NCI-H526 treated with DMSO at 0.1 percent for 48 hours (cell line): ENCODE results near the gene CYP2W1.

Experiments
- DNase-seq: peaks from one replicate; lab custom pipeline; 2025; lab: John Stamatoyannopoulos, UW

The CYP2W1 gene

GRCh38 chr7:966291-967069 is 16.5 kb upstream of the CYP2W1 start:
- DNase-seq, result no peak

DNA sequence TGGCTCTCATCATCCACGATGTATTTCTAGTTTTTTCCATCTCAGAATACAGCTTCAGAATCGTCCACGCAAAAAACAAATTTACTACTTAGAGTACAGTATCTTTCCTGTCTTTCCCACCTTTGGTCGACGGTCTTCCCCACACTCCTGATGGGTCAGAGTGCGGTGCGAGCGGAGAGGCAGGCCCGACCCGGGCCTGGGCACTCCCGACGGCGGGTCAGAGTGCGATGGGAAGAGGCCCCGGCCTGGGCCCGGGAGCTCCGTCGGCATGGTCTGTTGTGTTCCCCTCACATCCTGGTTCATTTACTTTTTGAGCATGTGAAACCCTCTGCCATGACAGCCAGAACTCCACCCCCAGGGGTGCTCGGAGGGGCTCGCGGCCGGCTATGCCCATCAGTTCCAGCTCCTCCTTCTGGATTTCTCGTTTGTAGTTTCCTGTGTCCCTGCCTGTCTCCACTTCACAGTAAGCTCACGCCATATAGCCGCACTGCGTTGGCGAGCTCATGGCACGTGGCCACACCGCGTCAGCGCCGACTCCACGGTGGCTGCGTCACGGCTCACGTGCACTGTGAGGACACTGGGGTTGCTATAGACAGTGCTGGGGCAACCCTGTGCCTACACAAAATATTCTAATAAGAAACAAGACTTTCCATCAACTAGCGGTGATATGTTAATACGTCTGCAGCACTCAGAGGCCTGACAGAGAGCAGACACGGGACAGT is 15.5 kb upstream of the CYP2W1 start:
- no peak for DNase-seq

DNA sequence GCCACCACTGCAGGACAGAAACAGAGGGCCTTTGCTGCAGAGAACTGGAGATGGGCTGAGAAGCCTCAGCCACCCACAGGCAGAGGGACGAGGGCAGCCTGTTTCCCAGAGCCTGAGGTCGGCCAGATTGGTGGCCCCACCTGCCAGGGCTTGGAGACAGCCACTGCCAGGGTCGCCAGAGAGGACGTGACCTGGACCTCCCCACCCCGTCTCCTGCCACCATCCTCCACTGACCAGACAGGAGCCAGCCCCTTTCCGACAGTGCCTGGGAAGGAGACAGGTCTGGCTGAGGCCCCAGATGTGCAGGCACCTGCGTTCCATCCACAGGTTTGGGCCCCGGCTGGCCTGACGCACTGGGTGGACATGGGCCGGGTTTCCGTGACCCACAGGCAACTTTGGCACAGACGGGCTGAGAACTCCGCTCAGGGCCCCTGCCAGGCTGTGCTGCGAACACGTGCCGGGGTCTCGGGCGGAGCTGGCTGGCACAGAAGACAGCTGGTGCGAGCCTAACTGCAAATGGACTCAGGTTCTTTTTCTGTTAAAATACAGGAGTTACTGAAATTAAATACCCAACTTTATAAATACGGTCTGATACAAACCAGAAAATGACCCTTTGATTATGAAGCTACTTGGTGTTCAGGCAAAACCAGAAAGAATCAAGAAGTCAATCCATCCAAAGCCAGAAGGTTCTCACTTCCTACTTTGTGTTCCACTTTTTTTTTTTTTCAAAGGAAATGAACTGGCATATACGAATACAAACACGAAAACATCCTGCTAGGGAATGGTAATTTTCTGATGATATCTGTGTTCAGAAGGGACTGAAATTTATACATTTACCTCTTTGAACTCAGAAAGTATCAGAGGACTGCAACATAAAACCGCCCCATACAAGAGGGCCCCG is 14.5 kb upstream of the CYP2W1 start:
- no peak for DNase-seq

DNA sequence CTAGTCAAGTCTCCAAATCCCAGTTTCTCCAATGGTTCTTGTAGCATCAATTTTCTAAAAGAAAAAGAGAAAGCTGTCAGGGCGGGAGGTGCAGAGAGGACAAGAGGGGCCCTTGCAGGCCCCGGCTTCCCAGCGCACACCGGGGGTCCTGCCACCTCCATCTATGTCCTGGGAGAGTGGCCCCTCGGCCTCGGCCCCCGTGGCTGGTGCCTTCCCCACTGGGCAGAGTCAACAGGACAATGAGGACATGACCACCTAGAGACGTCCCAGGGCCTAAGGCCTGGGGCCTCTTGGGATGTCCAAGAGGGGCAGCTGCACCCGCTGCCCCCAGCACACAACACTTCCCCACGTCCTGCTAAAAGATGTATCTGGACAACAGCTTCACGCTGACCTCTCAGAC is 13.6 kb upstream of the CYP2W1 start:
- DNase-seq, result no peak

DNA sequence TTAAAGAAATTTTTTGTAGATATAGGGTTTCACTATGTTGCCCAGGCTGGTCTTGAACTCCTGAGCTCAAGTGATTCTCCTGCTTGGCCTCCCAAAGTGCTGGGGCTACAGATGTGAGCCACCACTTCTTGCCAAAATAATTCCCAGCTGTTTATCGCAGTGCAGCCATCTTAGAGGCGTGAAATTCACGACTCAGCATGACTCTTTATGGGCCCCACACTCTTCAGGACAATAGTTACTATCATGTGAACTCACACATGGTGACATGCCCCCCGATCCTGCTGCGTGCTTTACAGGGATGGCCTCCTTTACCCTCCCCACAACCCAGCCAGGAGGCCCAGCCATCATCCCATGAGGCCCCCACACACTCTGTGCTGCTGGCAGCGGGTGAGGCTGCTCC is 12.2 kb upstream of the CYP2W1 start:
- no peak for DNase-seq

DNA sequence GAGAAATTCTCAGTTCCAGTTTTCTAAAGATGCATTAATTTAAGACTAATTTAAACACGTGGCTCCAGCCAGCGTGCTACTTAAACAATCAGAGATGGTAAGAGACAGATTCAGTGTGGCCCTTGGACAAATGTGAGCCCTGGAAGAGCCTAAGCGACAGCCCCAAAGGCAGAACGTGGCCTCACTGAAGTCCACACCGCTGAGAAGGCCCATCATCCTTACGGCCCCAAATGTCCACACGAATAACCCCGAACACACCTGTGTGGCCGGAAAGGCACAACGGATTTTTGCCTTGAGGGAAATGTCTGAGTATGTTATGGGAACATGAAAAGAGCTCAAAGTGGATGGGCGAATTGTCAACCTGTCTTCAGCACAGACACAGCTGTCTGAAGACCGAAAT is 10.9 kb upstream of the CYP2W1 start:
- DNase-seq, result no peak

DNA sequence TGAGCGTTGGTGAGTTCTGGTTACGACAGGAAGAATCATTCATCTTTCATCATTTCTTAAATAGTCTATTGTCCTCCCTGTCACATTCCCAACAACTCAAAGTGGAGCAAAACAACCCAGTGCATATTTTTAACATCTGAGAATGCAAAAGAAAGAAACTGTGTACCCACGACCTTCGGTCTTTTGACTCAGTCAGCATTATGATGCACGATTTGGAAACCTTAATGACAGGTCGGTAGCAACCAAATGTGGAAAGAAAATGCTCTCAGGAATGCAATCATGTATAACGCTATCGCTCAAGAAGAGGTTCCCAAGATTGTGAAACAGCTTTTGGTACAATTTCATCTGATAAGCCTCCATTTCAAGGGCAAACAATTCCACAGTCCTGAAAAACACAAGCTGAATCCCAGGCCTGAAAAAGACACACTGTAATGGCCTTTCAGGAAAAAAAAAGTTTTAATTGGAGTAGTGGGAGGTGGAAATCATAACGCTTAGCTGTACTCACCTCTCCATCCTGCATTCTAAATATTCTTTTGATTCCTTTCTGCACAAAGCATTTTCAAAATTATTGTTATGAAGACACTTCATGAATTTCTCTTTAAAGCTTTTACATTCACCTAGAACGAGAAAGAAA is 10.2 kb upstream of the CYP2W1 start:
- no peak for DNase-seq

GRCh38 chr7:973312-973711 is 9.7 kb upstream of the CYP2W1 start:
- no peak for DNase-seq

GRCh38 chr7:974172-974571 is 8.8 kb upstream of the CYP2W1 start:
- DNase-seq, result no peak

GRCh38 chr7:974820-975681 is 7.9 kb upstream of the CYP2W1 start, which contains the start of gene COX19:
TSS of gene COX19 (minus strand) at chr7:975549. CDS start at chr7:975509, 40 bp downstream.
- peak; percentile 73 for DNase-seq

DNA sequence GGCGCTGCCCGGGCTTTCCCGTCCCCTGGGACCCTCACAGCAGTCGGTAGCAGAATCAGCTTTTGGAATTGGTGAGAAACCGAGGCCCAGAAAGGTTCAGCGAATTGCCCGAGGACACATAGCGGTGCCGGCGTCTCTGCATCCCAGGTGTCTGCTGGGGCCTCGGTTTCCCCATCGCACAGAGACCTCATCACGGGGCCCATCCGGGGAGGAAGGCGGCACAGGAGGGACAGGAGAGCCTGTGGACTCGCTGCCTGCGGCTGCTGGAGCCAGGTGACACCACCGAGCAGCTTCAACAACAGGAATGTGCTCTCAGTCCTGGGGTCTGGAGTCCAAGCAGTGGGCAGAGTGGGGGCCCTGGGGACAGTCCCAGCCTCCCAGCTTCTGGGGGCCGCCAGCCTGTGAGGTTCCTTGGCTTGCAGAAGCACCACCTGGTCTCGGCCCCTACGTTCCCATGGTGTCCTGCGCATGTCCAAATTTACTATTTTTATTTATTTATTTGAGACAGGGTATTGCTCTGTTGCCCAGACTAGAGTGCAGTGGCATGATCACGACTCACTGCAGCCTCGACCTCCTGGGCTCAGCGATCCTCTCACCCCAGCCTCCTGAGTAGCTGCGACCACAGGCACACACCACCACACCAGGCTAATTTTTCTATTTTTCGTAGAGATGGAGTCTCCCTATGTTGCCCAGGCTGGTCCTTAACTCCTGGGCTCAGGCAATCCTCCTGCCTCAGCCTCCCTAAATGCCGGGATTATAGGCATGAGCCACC is 7.1 kb upstream of the CYP2W1 start:
- DNase-seq, result no peak

DNA sequence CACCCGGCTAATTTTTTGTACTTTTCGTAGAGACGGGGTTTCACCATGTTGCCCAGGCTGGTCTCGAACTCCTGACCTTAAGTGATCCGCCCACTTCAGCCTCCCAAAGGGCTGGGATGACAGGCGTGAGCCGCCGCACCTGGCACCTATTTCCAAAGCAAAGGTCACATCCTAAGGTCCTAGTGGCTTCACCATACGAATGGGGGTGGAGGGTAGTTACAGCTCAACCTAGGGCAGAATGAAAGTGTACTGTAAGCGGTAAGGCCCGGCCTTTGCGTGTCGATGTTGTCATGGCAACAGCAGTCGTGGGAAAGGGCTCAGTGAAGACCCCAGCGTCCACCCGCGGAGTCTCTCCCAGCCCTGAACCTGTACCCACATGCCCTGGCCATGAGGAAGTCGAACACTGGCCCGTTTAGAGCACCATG is 6.1 kb upstream of the CYP2W1 start:
- no peak for DNase-seq

- peak; percentile 86 for DNase-seq
Measured at GRCh38 chr7:977326-978048, 5.5 kb upstream of the CYP2W1 start.

DNA sequence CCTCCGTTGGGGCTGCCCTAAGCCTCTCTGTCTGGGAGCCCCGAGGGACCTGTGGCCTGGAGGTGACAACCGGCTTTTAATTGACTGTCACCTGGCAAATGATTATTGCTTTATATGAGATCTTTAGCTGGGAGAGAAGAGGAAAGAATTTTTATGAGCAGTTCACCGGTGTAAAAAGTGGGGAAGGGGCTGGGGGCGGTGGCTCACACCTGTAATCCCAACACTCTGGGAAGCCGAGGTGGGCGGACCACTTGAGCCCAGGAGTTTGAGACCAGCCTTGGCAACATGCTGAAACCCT is 5.0 kb upstream of the CYP2W1 start:
- no peak for DNase-seq

- DNase-seq, result no peak
Measured at GRCh38 chr7:978416-979091, 4.4 kb upstream of the CYP2W1 start.

DNA sequence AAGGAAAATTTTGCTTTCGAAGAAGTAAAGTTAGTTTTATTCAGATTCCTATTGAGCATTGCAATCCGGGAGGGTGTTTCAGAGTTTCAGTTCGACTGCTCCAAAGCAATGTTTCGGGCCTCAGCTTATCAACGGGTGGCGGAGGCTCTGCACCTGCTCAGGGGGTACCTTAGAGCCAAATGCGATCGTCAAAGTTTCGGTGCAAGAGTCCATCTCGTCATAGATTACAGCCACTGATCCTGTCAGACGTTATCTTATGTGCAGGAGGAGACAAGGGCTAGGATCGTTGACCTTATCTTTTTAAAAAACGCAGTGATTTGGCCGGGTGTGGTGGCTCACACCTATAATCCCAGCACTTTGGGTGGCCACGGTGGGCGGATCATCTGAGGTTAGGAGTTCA is 3.8 kb upstream of the CYP2W1 start:
- DNase-seq, result no peak

DNA sequence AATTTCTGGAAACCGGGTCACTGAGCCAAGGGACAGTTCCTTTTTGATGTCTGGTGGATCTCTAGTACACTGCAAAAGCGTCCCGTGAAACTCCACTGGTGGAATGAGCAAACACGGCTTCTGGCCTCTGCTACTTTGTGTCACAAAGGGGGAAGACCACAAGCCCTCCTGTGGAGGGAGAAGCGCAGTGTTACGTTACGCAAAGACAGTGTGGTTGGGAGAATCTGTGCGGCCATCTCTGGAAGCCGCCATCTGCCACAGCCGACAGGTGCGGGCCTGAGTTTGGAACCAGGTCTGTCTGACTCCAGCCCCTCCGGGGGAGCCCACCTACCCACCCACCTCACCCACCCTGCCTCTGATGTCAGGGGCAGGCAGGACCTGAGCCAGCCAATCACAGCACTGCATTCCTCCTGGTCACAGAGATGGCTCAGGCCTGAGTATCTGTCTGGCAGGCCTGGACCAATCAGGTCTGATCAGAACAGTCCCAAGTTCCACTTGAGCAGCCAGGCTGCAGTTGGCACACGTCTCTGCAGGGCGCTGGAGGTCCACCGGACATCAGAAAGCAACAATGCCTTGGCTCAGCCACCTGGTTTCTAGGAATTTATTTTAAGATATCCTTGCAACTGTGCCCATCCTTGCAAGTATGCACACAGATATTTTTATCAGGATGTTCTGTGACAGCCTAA is 3.0 kb upstream of the CYP2W1 start:
- no peak for DNase-seq

DNA sequence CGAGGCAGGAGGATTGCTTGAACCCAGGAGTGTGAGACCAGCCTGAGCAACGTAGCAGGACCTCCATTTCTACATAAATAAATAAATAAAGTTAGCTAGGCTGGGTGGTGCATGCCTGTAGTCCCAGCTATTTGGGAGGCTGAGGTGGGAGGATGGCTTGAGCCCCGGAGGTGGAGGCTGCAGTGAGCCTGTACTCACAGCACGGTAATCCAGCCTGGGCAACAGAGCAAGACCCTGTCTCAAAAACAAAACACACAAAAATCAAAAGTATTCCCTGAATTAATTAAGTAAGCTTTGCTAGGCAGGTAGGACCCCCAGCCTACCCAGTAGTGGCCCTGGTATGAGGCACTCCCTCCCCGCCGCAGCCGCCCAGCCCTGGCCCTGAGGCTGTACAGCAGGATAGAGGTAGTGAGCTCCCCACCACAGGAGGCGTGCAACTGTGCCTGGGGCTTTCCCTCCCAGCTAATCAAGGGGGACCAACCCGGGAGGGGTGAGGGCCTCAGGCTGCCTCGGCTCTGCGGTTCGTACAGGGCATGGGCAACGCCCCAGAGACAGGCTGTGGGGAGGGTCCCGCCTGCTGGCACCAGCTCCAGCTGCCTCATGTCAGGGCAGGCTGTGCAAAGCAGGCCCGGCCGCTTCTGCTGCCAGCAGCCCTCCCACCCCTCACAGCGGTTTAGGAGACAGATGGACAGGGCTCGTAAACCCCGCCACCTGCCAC is 1.0 kb upstream of the CYP2W1 start:
- peak; percentile 11 for DNase-seq
